Mesenchymal stem cell (in vitro differentiated cells and primary cell): ENCODE data around the gene CHN2.

Experiments used
- DNase-seq: peaks from one replicate; pipeline ENCODE4 v3.0.0-alpha.2; 2013
- H2AFZ ChIP-seq: one replicate; pipeline ENCODE4 v1.6.1; 2013; ENCODE audit warnings: low read depth, mild to moderate bottlenecking, control low read depth, inconsistent platforms, low read length, moderate library complexity
- H2AK5ac ChIP-seq: 2 replicates; pipeline ENCODE4 v1.6.1; 2013; ENCODE audit warnings: low read length, moderate library complexity, mild to moderate bottlenecking, inconsistent platforms; ENCODE audit not compliant: severe bottlenecking
- H2BK120ac ChIP-seq: one replicate; pipeline ENCODE4 v1.6.1; 2013; ENCODE audit warnings: low read depth, mild to moderate bottlenecking, inconsistent platforms, low read length, moderate library complexity
- H2BK12ac ChIP-seq, 2 experiments: one replicate each; pipeline ENCODE4 v1.6.1; 2013; ENCODE audit warnings: inconsistent platforms in 2 of 2, low read length in 2 of 2, mild to moderate bottlenecking in 2 of 2, moderate library complexity in 2 of 2, control low read depth in 1 of 2
- H2BK15ac ChIP-seq: one replicate; pipeline ENCODE4 v1.6.1; 2013; ENCODE audit warnings: mild to moderate bottlenecking, low read depth, inconsistent platforms; ENCODE audit not compliant: poor library complexity, severe bottlenecking
- H2BK5ac ChIP-seq: 2 replicates; pipeline ENCODE4 v1.6.1; 2013; ENCODE audit warnings: low read depth, mild to moderate bottlenecking, low read length, control low read depth, inconsistent platforms; ENCODE audit not compliant: poor library complexity, severe bottlenecking
- H3K14ac ChIP-seq, 2 experiments: one replicate each; pipeline ENCODE4 v1.6.1; 2013; ENCODE audit warnings: inconsistent platforms in 2 of 2, low read length in 2 of 2, control low read depth in 1 of 2, mild to moderate bottlenecking in 1 of 2, moderate library complexity in 1 of 2
- H3K18ac ChIP-seq, 2 experiments: one replicate each; pipeline ENCODE4 v1.6.1; 2013; ENCODE audit warnings: inconsistent platforms in 2 of 2, low read length in 2 of 2, control low read depth in 1 of 2, low read depth in 1 of 2, mild to moderate bottlenecking in 1 of 2
- H3K23ac ChIP-seq, 2 experiments: one replicate each; pipeline ENCODE4 v1.6.1; 2013; ENCODE audit warnings: inconsistent platforms in 2 of 2, low read length in 2 of 2, mild to moderate bottlenecking in 2 of 2, moderate library complexity in 2 of 2, control low read depth in 1 of 2
- H3K27ac ChIP-seq: 2 replicates; pipeline ENCODE4 v1.5.1; 2013; ENCODE audit warnings: mild to moderate bottlenecking, moderate library complexity, low read length, control low read depth, inconsistent platforms; ENCODE audit not compliant: poor library complexity, severe bottlenecking
- H3K27me3 ChIP-seq, 2 experiments: 2 replicates each; pipeline versions ENCODE4 v1.6.1 to v1.7.0; 2013; ENCODE audit warnings: low read length in 2 of 2, mild to moderate bottlenecking in 2 of 2, moderate library complexity in 2 of 2, control low read depth in 1 of 2, inconsistent platforms in 1 of 2; ENCODE audit not compliant: control insufficient read depth in 1 of 2, insufficient read depth in 1 of 2
- H3K36me3 ChIP-seq, 2 experiments: 2 replicates each; pipeline versions ENCODE4 v1.6.1 to v1.7.0; 2013; ENCODE audit warnings: low read length in 2 of 2, control low read depth in 1 of 2, inconsistent platforms in 1 of 2, low read depth in 1 of 2, mild to moderate bottlenecking in 1 of 2; ENCODE audit not compliant: insufficient read depth in 2 of 2, control insufficient read depth in 1 of 2
- H3K4ac ChIP-seq, 2 experiments: one replicate each; pipeline ENCODE4 v1.6.1; 2013; ENCODE audit warnings: inconsistent platforms in 2 of 2, low read length in 2 of 2, mild to moderate bottlenecking in 2 of 2, moderate library complexity in 2 of 2, control low read depth in 1 of 2, low read depth in 1 of 2
- H3K4me1 ChIP-seq: 2 replicates; pipeline ENCODE4 v1.6.1; 2013; ENCODE audit warnings: low read depth, low read length, control low read depth; ENCODE audit not compliant: control insufficient read depth, insufficient read depth
- H3K4me2 ChIP-seq: 2 replicates; pipeline ENCODE4 v1.6.1; 2013; ENCODE audit warnings: low read length, mild to moderate bottlenecking, inconsistent platforms; ENCODE audit not compliant: poor library complexity, severe bottlenecking
- H3K4me3 ChIP-seq, 2 experiments: 2 replicates each; pipeline versions ENCODE4 v1.5.1 to v1.7.0; 2013; ENCODE audit warnings: low read length in 2 of 2, mild to moderate bottlenecking in 2 of 2, control low read depth in 1 of 2, low read depth in 1 of 2; ENCODE audit not compliant: insufficient read depth in 1 of 2
- H3K79me1 ChIP-seq: replicated peaks from 2 replicates; pipeline ENCODE4 v1.6.1; 2013; ENCODE audit warnings: mild to moderate bottlenecking, control low read depth, low read length, inconsistent platforms; ENCODE audit not compliant: poor library complexity, severe bottlenecking
- H3K9ac ChIP-seq: 2 replicates; pipeline ENCODE4 v1.7.0; 2013; ENCODE audit warnings: mild to moderate bottlenecking, low read length, moderate library complexity
- H3K9me3 ChIP-seq: 2 replicates; pipeline ENCODE4 v1.7.0; 2013; ENCODE audit warnings: mild to moderate bottlenecking, low read length; ENCODE audit not compliant: control insufficient read depth
- H4K8ac ChIP-seq: one replicate; pipeline ENCODE4 v1.6.1; 2013; ENCODE audit warnings: inconsistent platforms, mild to moderate bottlenecking, low read length, moderate library complexity
- H4K91ac ChIP-seq: one replicate; pipeline ENCODE4 v1.6.1; 2013; ENCODE audit warnings: mild to moderate bottlenecking, low read length, inconsistent platforms
- WGBS: methylation state at CpG from one replicate; pipeline ENCODE4 v1.1.7; 2013; ENCODE audit warnings: mixed read lengths; 5-methylcytosine and 5-hydroxymethylcytosine counted together

The CHN2 gene

GRCh38 chr7:29340696-29341095 is 146.1 kb downstream of the CHN2 start:
- Histone ChIP-seq H3K36me3 (no peaks in the 10 kb centered on the region), H2BK15ac (no peak overlapping the region), H3K18ac (no peak overlapping the region), H3K23ac (no peak overlapping the region), H4K91ac (no peak overlapping the region), H3K4me3 (no peak overlapping the region), H2BK12ac (no peak overlapping the region), H3K79me1 (no peaks in the 10 kb centered on the region), H3K27me3 (peaks cover 34 to 37% of the 10 kb centered on the region in 2 experiments), H3K9me3 (no peaks in the 10 kb centered on the region), H2AFZ (no peak overlapping the region), H2BK120ac (no peak overlapping the region), H2BK5ac (no peak overlapping the region), H2AK5ac (no peak overlapping the region), H3K4me2 (no peak overlapping the region), H3K4ac (no peak overlapping the region), H4K8ac (no peak overlapping the region), H3K4me1 (no peaks in the 10 kb centered on the region), H3K27ac (no peak overlapping the region), H3K9ac (no peak overlapping the region), H3K14ac (no peak overlapping the region)
- no peak for DNase-seq
- WGBS, result 86% methylated on average over 8 of the region's 8 CpGs

GRCh38 chr7:29341156-29341555 is 146.6 kb downstream of the CHN2 start:
- Histone ChIP-seq H3K4me1 (no peaks in the 10 kb centered on the region), H2BK120ac (no peak overlapping the region), H3K14ac (no peak overlapping the region), H3K27ac (no peak overlapping the region), H3K23ac (no peak overlapping the region), H2BK5ac (no peak overlapping the region), H3K4me2 (no peak overlapping the region), H2AFZ (no peak overlapping the region), H2AK5ac (no peak overlapping the region), H3K9me3 (no peaks in the 10 kb centered on the region), H3K9ac (no peak overlapping the region), H3K4ac (no peak overlapping the region), H3K27me3 (peaks cover 29 to 35% of the 10 kb centered on the region in 2 experiments), H2BK15ac (no peak overlapping the region), H3K18ac (no peak overlapping the region), H4K8ac (no peak overlapping the region), H4K91ac (no peak overlapping the region), H3K4me3 (no peak overlapping the region), H3K36me3 (no peaks in the 10 kb centered on the region), H2BK12ac (no peak overlapping the region), H3K79me1 (no peaks in the 10 kb centered on the region)
- DNase-seq, result no peak
- 89% methylated on average over 7 of the region's 7 CpGs for WGBS

GRCh38 chr7:29342761-29343160 is 148.2 kb downstream of the CHN2 start:
- WGBS, result 94% methylated on average over 3 of the region's 3 CpGs
- no peak overlapping the region for H3K23ac ChIP-seq
- no peak overlapping the region for H3K18ac ChIP-seq
- no peak overlapping the region for H3K14ac ChIP-seq
- H3K4me3 ChIP-seq, result no peak overlapping the region
- H3K4me2 ChIP-seq, result no peak overlapping the region
- no peaks in the 10 kb centered on the region for H3K36me3 ChIP-seq
- no peak for DNase-seq
- H3K9ac ChIP-seq, result no peak overlapping the region
- no peak overlapping the region for H2AK5ac ChIP-seq
- H3K27ac ChIP-seq, result no peak overlapping the region
- no peak overlapping the region for H4K8ac ChIP-seq
- H3K9me3 ChIP-seq, result no peaks in the 10 kb centered on the region
- H2BK12ac ChIP-seq, result no peak overlapping the region
- peaks cover 18 to 35% of the 10 kb centered on the region in 2 experiments for H3K27me3 ChIP-seq
- H2BK15ac ChIP-seq, result no peak overlapping the region
- H2BK120ac ChIP-seq, result no peak overlapping the region
- no peak overlapping the region for H2AFZ ChIP-seq
- no peak overlapping the region for H2BK5ac ChIP-seq
- no peaks in the 10 kb centered on the region for H3K79me1 ChIP-seq
- no peaks in the 10 kb centered on the region for H3K4me1 ChIP-seq
- no peak overlapping the region for H4K91ac ChIP-seq
- no peak overlapping the region for H3K4ac ChIP-seq

- Histone ChIP-seq H3K4me3 (no peak overlapping the region), H2BK12ac (no peak overlapping the region), H3K4ac (no peak overlapping the region), H2BK15ac (no peak overlapping the region), H4K91ac (no peak overlapping the region), H3K36me3 (no peaks in the 10 kb centered on the region), H3K9ac (no peak overlapping the region), H3K9me3 (no peaks in the 10 kb centered on the region), H2AK5ac (no peak overlapping the region), H4K8ac (no peak overlapping the region), H3K4me2 (no peak overlapping the region), H3K18ac (no peak overlapping the region), H3K23ac (no peak overlapping the region), H3K27ac (no peak overlapping the region), H3K14ac (no peak overlapping the region), H3K79me1 (no peaks in the 10 kb centered on the region), H3K4me1 (no peaks in the 10 kb centered on the region), H2BK5ac (no peak overlapping the region), H3K27me3 (peaks cover 18 to 33% of the 10 kb centered on the region in 2 experiments), H2AFZ (no peak overlapping the region), H2BK120ac (no peak overlapping the region)
- DNase-seq, result no peak
- 91% methylated on average over 2 of the region's 2 CpGs for WGBS
Measured at GRCh38 chr7:29343399-29343798, 148.8 kb downstream of the CHN2 start.
